H9 (cell line): ENCODE data around the gene AK4. TPM values are rescaled to one million over a fixed set of nuclear protein-coding genes. Genes with fewer than 3 reads are reported as not detected.

ENCODE experiments used
- DNase-seq: peaks from one replicate; pipeline ENCODE4 v3.0.0-alpha.2; 2017
- H2AFZ ChIP-seq: one replicate; pipeline ENCODE4 v1.6.1; 2013; ENCODE audit warnings: mild to moderate bottlenecking, low read length, control low read depth, moderate library complexity
- H2AK5ac ChIP-seq: 2 replicates; pipeline ENCODE4 v1.6.1; 2013; ENCODE audit warnings: low read length, control low read depth, mixed read lengths; ENCODE audit not compliant: insufficient read length
- H2BK120ac ChIP-seq: one replicate; pipeline ENCODE4 v1.6.1; 2013; ENCODE audit warnings: low read depth, mild to moderate bottlenecking, low read length, control low read depth, inconsistent platforms; ENCODE audit not compliant: poor library complexity, severe bottlenecking
- H2BK12ac ChIP-seq: 2 replicates; pipeline ENCODE4 v1.6.1; 2013; ENCODE audit warnings: low read length, control low read depth, mixed read lengths, low read depth; ENCODE audit not compliant: insufficient read length
- H2BK15ac ChIP-seq: 2 replicates; pipeline ENCODE4 v1.6.1; 2013; ENCODE audit warnings: low read depth, low read length, control low read depth
- H2BK20ac ChIP-seq: one replicate; pipeline ENCODE4 v1.6.1; 2013; ENCODE audit warnings: low read depth, mild to moderate bottlenecking, low read length, control low read depth, inconsistent platforms; ENCODE audit not compliant: poor library complexity, severe bottlenecking
- H2BK5ac ChIP-seq: 2 replicates; pipeline ENCODE4 v1.6.1; 2013; ENCODE audit warnings: low read length, control low read depth, mixed read lengths; ENCODE audit not compliant: insufficient read length
- H3K14ac ChIP-seq: 2 replicates; pipeline ENCODE4 v1.6.1; 2013; ENCODE audit warnings: low read length, control low read depth; ENCODE audit not compliant: insufficient read depth
- H3K18ac ChIP-seq: 2 replicates; pipeline ENCODE4 v1.6.1; 2013; ENCODE audit warnings: low read depth, mild to moderate bottlenecking, mixed read lengths, low read length, control low read depth; ENCODE audit not compliant: insufficient read length
- H3K23ac ChIP-seq: 2 replicates; pipeline ENCODE4 v1.6.1; 2013; ENCODE audit warnings: low read length, control low read depth, mixed read lengths, low read depth; ENCODE audit not compliant: insufficient read length
- H3K23me2 ChIP-seq: 2 replicates; pipeline ENCODE4 v1.6.1; 2013; ENCODE audit warnings: low read depth, mild to moderate bottlenecking, mixed read lengths, low read length, control low read depth; ENCODE audit not compliant: insufficient read length, poor library complexity, severe bottlenecking
- H3K27ac ChIP-seq: 2 replicates; pipeline ENCODE4 v1.5.1; 2013; ENCODE audit warnings: low read length, control low read depth, mixed read lengths, low read depth; ENCODE audit not compliant: insufficient read length
- H3K27me3 ChIP-seq: 2 replicates; pipeline ENCODE4 v1.6.1; 2013; ENCODE audit warnings: low read length, control low read depth, inconsistent platforms; ENCODE audit not compliant: insufficient read depth
- H3K4ac ChIP-seq: 2 replicates; pipeline ENCODE4 v1.6.1; 2013; ENCODE audit warnings: low read depth, mild to moderate bottlenecking, control low read depth, inconsistent platforms, low read length, moderate library complexity
- H3K4me1 ChIP-seq: 2 replicates; pipeline ENCODE4 v1.6.1; 2013; ENCODE audit warnings: low read length, control low read depth, inconsistent platforms; ENCODE audit not compliant: insufficient read depth
- H3K4me2 ChIP-seq: 2 replicates; pipeline ENCODE4 v1.6.1; 2013; ENCODE audit warnings: low read length, control low read depth, mixed read lengths; ENCODE audit not compliant: insufficient read length, insufficient read depth
- H3K56ac ChIP-seq: 2 replicates; pipeline ENCODE4 v1.6.1; 2013; ENCODE audit warnings: low read depth, mild to moderate bottlenecking, mixed read lengths, low read length, control low read depth; ENCODE audit not compliant: insufficient read length
- H3K79me1 ChIP-seq: 2 replicates; pipeline ENCODE4 v1.6.1; 2013; ENCODE audit warnings: low read depth, mild to moderate bottlenecking, moderate library complexity, low read length, control low read depth, inconsistent platforms; ENCODE audit not compliant: insufficient read depth, poor library complexity, severe bottlenecking
- H3K79me2 ChIP-seq: 2 replicates; pipeline ENCODE4 v1.6.1; 2013; ENCODE audit warnings: low read length, control low read depth, inconsistent platforms; ENCODE audit not compliant: insufficient read depth
- H3K9ac ChIP-seq: 2 replicates; pipeline ENCODE4 v1.6.1; 2013; ENCODE audit warnings: low read length, control low read depth, mixed read lengths; ENCODE audit not compliant: insufficient read length; ENCODE audit errors: extremely low read depth
- H3K9me3 ChIP-seq: one replicate; pipeline ENCODE4 v1.6.1; 2013; ENCODE audit warnings: low read depth, low read length, inconsistent platforms; ENCODE audit not compliant: control insufficient read depth
- H3T11ph ChIP-seq: one replicate; pipeline ENCODE4 v1.6.1; 2013; ENCODE audit warnings: mild to moderate bottlenecking, low read length, control low read depth, inconsistent platforms
- H4K20me1 ChIP-seq: one replicate; pipeline ENCODE4 v1.6.1; 2013; ENCODE audit not compliant: control insufficient read depth, insufficient read length, insufficient read depth
- H4K5ac ChIP-seq: 2 replicates; pipeline ENCODE4 v1.6.1; 2013; ENCODE audit warnings: low read depth, mild to moderate bottlenecking, mixed read lengths, low read length, control low read depth; ENCODE audit not compliant: insufficient read length
- H4K8ac ChIP-seq: replicated peaks from 2 replicates; pipeline ENCODE4 v1.6.1; 2013; ENCODE audit warnings: low read length, control low read depth, mixed read lengths, low read depth; ENCODE audit not compliant: insufficient read length
- H4K91ac ChIP-seq: 2 replicates; pipeline ENCODE4 v1.6.1; 2013; ENCODE audit warnings: low read depth, mild to moderate bottlenecking, moderate library complexity, mixed read lengths, low read length, control low read depth; ENCODE audit not compliant: insufficient read length
- H3K27ac Mint-ChIP-seq, 3 experiments: 2 replicates in 2 of 3; 3 replicates in 1 of 3; pipeline ENCODE4 v1.8.0; 2020 to 2021; ENCODE audit warnings: mixed read lengths in 3 of 3, mild to moderate bottlenecking in 1 of 3, moderate library complexity in 1 of 3
- H3K27me3 Mint-ChIP-seq: 2 replicates; pipeline ENCODE4 v1.8.0; 2021; ENCODE audit warnings: low read depth, mild to moderate bottlenecking, moderate library complexity, mixed read lengths
- H3K36me3 Mint-ChIP-seq, 3 experiments: 2 replicates in 2 of 3; 3 replicates in 1 of 3; pipeline ENCODE4 v1.8.0; 2020 to 2021; ENCODE audit warnings: low read depth in 3 of 3, mixed read lengths in 3 of 3; ENCODE audit not compliant: insufficient read depth in 1 of 3
- H3K4me1 Mint-ChIP-seq, 2 experiments: 2 replicates each; pipeline ENCODE4 v1.8.0; 2020; ENCODE audit warnings: mixed read lengths in 2 of 2
- H3K4me3 Mint-ChIP-seq, 2 experiments: 2 replicates in 1 of 2; 3 replicates in 1 of 2; pipeline ENCODE4 v1.8.0; 2020 to 2021; ENCODE audit warnings: mild to moderate bottlenecking in 2 of 2, mixed read lengths in 2 of 2, moderate library complexity in 1 of 2
- H3K9me3 Mint-ChIP-seq, 2 experiments: 2 replicates in 1 of 2; 3 replicates in 1 of 2; pipeline ENCODE4 v1.8.0; 2020; ENCODE audit warnings: mild to moderate bottlenecking in 2 of 2, mixed read lengths in 2 of 2, moderate library complexity in 1 of 2
- WGBS: extraction: QIAGEN DNeasy Blood & Tissue Kit; methylation state at CpG from one replicate; pipeline ENCODE4 v1.1.7; 2013; ENCODE audit warnings: missing lambda C conversion rate, low lambda C conversion rate, mixed read lengths; ENCODE audit not compliant: insufficient read length; ENCODE audit errors: extremely low coverage; 5-methylcytosine and 5-hydroxymethylcytosine counted together
- total RNA-seq: library from RNA; stranded (reverse); gene quantifications from 2 replicates; pipeline ENCODE4 v1.2.1, GENCODE V29; 2021
- TF ChIP-seq, protein P1 (sequence below): fragments of 200-600 bp; sonication (generic); conservative IDR thresholded peaks from 3 replicates; pipeline ENCODE4 v1.8.0; 2021; ENCODE audit warnings: antibody characterized with exemption, mild to moderate bottlenecking

The AK4 gene
- total RNA-seq, 1 experiment from 2014 or later, result 45.6 TPM

DNA sequence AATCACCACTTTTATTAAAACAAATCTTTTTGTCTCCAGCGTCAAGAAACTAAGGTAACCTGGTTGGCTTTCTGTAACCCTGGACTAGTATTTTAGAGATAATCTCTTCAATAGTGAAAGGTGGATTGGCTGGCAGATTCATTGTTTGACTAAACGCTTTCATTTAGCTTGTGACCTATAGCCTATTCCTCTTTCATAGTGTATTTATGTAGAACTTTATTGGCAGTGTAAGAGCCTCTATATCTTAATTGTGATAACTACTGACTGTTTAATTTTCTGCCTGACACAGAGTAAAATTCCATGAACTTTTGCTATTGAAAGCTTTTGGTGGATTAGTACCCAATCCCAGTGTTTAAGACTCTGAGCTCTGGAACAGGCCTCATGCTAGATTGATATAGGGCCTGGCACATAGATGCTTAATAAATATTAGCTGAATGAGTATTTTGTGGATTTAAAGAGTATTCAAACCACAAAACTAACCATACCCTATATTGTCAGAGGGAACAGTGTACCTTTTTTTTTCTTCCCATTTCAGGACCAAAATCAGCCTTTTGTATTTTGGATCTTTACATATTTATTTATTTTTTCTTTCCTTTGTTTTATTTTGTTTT, 34.8 kb downstream of the AK4 start:
- Mint-ChIP-seq H3K36me3 (peaks cover 0 to 2% (median 0%) of the 10 kb centered on the region in 3 experiments; a peak in 1 of 7 replicates), H3K9me3 (no peaks in the 10 kb centered on the region), H3K27ac (no peak overlapping the region), H3K4me1 (peaks cover 10 to 17% of the 10 kb centered on the region in 2 experiments), H3K27me3 (no peaks in the 10 kb centered on the region), H3K4me3 (no peak overlapping the region)
- Histone ChIP-seq H3K27me3 (no peaks in the 10 kb centered on the region), H2BK20ac (no peak overlapping the region), H3K79me2 (peaks cover 56% of the 10 kb centered on the region; the same call in 1 of the 2 replicates), H2BK5ac (no peak overlapping the region), H3T11ph (no peak overlapping the region), H3K23me2 (no peaks in the 10 kb centered on the region), H2BK15ac (no peak overlapping the region), H3K9ac (no peak overlapping the region), H4K5ac (no peak overlapping the region), H3K14ac (no peak overlapping the region), H3K79me1 (no peaks in the 10 kb centered on the region), H4K20me1 (no peaks in the 10 kb centered on the region), H2AK5ac (no peak overlapping the region), H3K56ac (no peak overlapping the region), H4K91ac (no peak overlapping the region), H3K4me2 (no peak overlapping the region), H2BK12ac (no peak overlapping the region), H3K4ac (no peak overlapping the region), H4K8ac (no peak overlapping the region), H3K4me1 (peaks cover 13% of the 10 kb centered on the region; the same call in 1 of the 2 replicates), H3K18ac (no peak overlapping the region), H2BK120ac (no peak overlapping the region), H3K27ac (no peak overlapping the region), H3K9me3 (no peaks in the 10 kb centered on the region), H3K23ac (no peak overlapping the region), H2AFZ (no peak overlapping the region)
- TF ChIP-seq, protein P1, sequence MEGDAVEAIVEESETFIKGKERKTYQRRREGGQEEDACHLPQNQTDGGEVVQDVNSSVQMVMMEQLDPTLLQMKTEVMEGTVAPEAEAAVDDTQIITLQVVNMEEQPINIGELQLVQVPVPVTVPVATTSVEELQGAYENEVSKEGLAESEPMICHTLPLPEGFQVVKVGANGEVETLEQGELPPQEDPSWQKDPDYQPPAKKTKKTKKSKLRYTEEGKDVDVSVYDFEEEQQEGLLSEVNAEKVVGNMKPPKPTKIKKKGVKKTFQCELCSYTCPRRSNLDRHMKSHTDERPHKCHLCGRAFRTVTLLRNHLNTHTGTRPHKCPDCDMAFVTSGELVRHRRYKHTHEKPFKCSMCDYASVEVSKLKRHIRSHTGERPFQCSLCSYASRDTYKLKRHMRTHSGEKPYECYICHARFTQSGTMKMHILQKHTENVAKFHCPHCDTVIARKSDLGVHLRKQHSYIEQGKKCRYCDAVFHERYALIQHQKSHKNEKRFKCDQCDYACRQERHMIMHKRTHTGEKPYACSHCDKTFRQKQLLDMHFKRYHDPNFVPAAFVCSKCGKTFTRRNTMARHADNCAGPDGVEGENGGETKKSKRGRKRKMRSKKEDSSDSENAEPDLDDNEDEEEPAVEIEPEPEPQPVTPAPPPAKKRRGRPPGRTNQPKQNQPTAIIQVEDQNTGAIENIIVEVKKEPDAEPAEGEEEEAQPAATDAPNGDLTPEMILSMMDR, result no peak
- WGBS, result no CpG with 5 or more reads among the region's 2 CpGs
- DNase-seq, result no peak
